Mesendoderm (in vitro differentiated cells): ENCODE data around the gene HLCS.

Source experiments
- DNase-seq: peaks from one replicate; pipeline ENCODE4 v3.0.0; 2013
- H2AK5ac ChIP-seq: 2 replicates; pipeline ENCODE4 v1.6.1; 2013; ENCODE audit warnings: low read length, inconsistent platforms
- H2BK120ac ChIP-seq: 2 replicates; pipeline ENCODE4 v1.6.1; 2013; ENCODE audit warnings: low read depth, mild to moderate bottlenecking, low read length, moderate library complexity, mixed read lengths
- H2BK15ac ChIP-seq: replicated peaks from 2 replicates; pipeline ENCODE4 v1.6.1; 2013; ENCODE audit warnings: low read depth, mild to moderate bottlenecking, moderate library complexity
- H2BK5ac ChIP-seq: 2 replicates; pipeline ENCODE4 v1.6.1; 2013; ENCODE audit warnings: low read length, inconsistent platforms
- H3K18ac ChIP-seq: 2 replicates; pipeline ENCODE4 v1.6.1; 2013; ENCODE audit warnings: mild to moderate bottlenecking, low read length, mixed read lengths
- H3K23ac ChIP-seq: one replicate; pipeline ENCODE4 v1.6.1; 2013; ENCODE audit warnings: low read length
- H3K27ac ChIP-seq: 2 replicates; pipeline ENCODE4 v1.5.1; 2013; ENCODE audit warnings: low read depth, mild to moderate bottlenecking, inconsistent platforms, low read length, moderate library complexity
- H3K27me3 ChIP-seq: 2 replicates; pipeline ENCODE4 v1.6.1; 2013; ENCODE audit warnings: low read length, control low read depth, mild to moderate bottlenecking, inconsistent platforms; ENCODE audit not compliant: insufficient read depth, poor library complexity
- H3K36me3 ChIP-seq: 2 replicates; pipeline ENCODE4 v1.6.1; 2013; ENCODE audit warnings: low read length, inconsistent platforms; ENCODE audit not compliant: control insufficient read depth, insufficient read depth
- H3K4ac ChIP-seq: one replicate; pipeline ENCODE4 v1.6.1; 2013; ENCODE audit warnings: low read depth, mild to moderate bottlenecking, low read length, moderate library complexity
- H3K4me1 ChIP-seq: 2 replicates; pipeline ENCODE4 v1.6.1; 2013; ENCODE audit warnings: low read depth, low read length, inconsistent platforms; ENCODE audit not compliant: control insufficient read depth
- H3K4me2 ChIP-seq: 2 replicates; pipeline ENCODE4 v1.6.1; 2013; ENCODE audit warnings: low read length
- H3K4me3 ChIP-seq: 2 replicates; pipeline ENCODE4 v1.5.1; 2013; ENCODE audit warnings: mild to moderate bottlenecking, low read length
- H3K56ac ChIP-seq: one replicate; pipeline ENCODE4 v1.6.1; 2013; ENCODE audit warnings: low read length
- H3K79me1 ChIP-seq: 2 replicates; pipeline ENCODE4 v1.6.1; 2013; ENCODE audit warnings: low read length, inconsistent platforms
- H3K79me2 ChIP-seq: 2 replicates; pipeline ENCODE4 v1.6.1; 2013; ENCODE audit warnings: mild to moderate bottlenecking, low read length; ENCODE audit not compliant: control insufficient read depth, insufficient read depth
- H3K9ac ChIP-seq: 2 replicates; pipeline ENCODE4 v1.6.1; 2013; ENCODE audit warnings: low read length, inconsistent platforms
- H4K5ac ChIP-seq: one replicate; pipeline ENCODE4 v1.6.1; 2013; ENCODE audit warnings: low read length
- H4K8ac ChIP-seq: one replicate; pipeline ENCODE4 v1.6.1; 2013; ENCODE audit warnings: low read depth, mild to moderate bottlenecking, control low read depth, low read length, moderate library complexity
- WGBS: extraction: QIAGEN DNeasy Blood & Tissue Kit; methylation state at CpG from one replicate; pipeline ENCODE4 v1.1.7; 2013; ENCODE audit warnings: low lambda C conversion rate, missing lambda C conversion rate; ENCODE audit not compliant: insufficient coverage; ENCODE audit errors: extremely low coverage; 5-methylcytosine and 5-hydroxymethylcytosine counted together

HLCS gene

GRCh38 chr21:36927719-36928117 is 38.8 kb downstream of the HLCS start:
- H3K23ac ChIP-seq, result no peak overlapping the region
- no peak overlapping the region for H3K9ac ChIP-seq
- no peak overlapping the region for H2AK5ac ChIP-seq
- H2BK120ac ChIP-seq, result no peak overlapping the region
- no peak overlapping the region for H3K4me3 ChIP-seq
- no peak overlapping the region for H3K56ac ChIP-seq
- H2BK15ac ChIP-seq, result no peak overlapping the region
- no peaks in the 10 kb centered on the region for H3K36me3 ChIP-seq
- no peak overlapping the region for H3K4me2 ChIP-seq
- no peak overlapping the region for H3K27ac ChIP-seq
- H3K27me3 ChIP-seq, result no peaks in the 10 kb centered on the region
- no peaks in the 10 kb centered on the region for H3K79me1 ChIP-seq
- H3K4ac ChIP-seq, result no peak overlapping the region
- no peaks in the 10 kb centered on the region for H3K79me2 ChIP-seq
- H4K8ac ChIP-seq, result no peak overlapping the region
- peak; percentile 79 for DNase-seq
- WGBS, result no CpG with 5 or more reads among the region's 4 CpGs
- H3K18ac ChIP-seq, result no peak overlapping the region
- no peaks in the 10 kb centered on the region for H3K4me1 ChIP-seq
- H2BK5ac ChIP-seq, result no peak overlapping the region
- H4K5ac ChIP-seq, result no peak overlapping the region

GRCh38 chr21:36926989-36927718 is 39.3 kb downstream of the HLCS start:
- no CpG with 5 or more reads among the region's 17 CpGs for WGBS

DNA sequence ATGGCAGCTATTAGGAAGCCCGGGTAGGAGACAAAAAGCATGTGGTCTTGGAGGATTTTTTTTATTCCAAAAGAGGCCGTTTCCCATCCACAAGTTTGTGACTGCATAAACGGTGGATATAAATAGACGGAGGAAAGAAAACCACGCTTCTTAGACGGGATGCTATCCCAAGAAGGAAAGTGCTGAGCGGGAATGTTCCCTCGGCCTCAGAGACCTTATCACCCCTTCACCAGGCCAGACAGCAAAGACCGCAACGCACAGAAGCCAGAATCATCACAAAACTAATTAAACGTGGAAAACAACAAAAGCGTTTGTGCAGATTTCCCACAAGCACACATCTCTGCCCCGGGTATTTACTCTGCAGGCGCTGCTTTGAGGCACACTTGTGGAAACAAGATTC is 43.2 kb downstream of the HLCS start:
- no peak overlapping the region for H2BK5ac ChIP-seq
- no peak overlapping the region for H3K23ac ChIP-seq
- H3K4me3 ChIP-seq, result no peak overlapping the region
- H2AK5ac ChIP-seq, result no peak overlapping the region
- H3K79me2 ChIP-seq, result no peaks in the 10 kb centered on the region
- no peak overlapping the region for H3K27ac ChIP-seq
- H3K27me3 ChIP-seq, result no peaks in the 10 kb centered on the region
- H4K5ac ChIP-seq, result no peak overlapping the region
- no peaks in the 10 kb centered on the region for H3K4me1 ChIP-seq
- H3K18ac ChIP-seq, result no peak overlapping the region
- no peaks in the 10 kb centered on the region for H3K36me3 ChIP-seq
- H3K4me2 ChIP-seq, result no peak overlapping the region
- no peak overlapping the region for H3K4ac ChIP-seq
- no peak overlapping the region for H3K9ac ChIP-seq
- DNase-seq, result no peak
- no peak overlapping the region for H2BK120ac ChIP-seq
- no peak overlapping the region for H2BK15ac ChIP-seq
- no peak overlapping the region for H3K56ac ChIP-seq
- H3K79me1 ChIP-seq, result no peaks in the 10 kb centered on the region
- no CpG with 5 or more reads among the region's 14 CpGs for WGBS
- no peak overlapping the region for H4K8ac ChIP-seq

More at GRCh38 chr21:36926989-36927718, 39.3 kb downstream of the HLCS start:
- Histone ChIP-seq H3K9ac (no peak overlapping the region), H4K8ac (no peak overlapping the region), H3K56ac (no peak overlapping the region), H3K4me2 (no peak overlapping the region), H3K27me3 (no peaks in the 10 kb centered on the region), H3K23ac (no peak overlapping the region), H3K18ac (no peak overlapping the region), H3K79me1 (no peaks in the 10 kb centered on the region), H3K4ac (no peak overlapping the region), H3K27ac (no peak overlapping the region), H2AK5ac (no peak overlapping the region), H2BK120ac (no peak overlapping the region), H4K5ac (no peak overlapping the region), H2BK5ac (no peak overlapping the region), H3K79me2 (no peaks in the 10 kb centered on the region), H2BK15ac (no peak overlapping the region), H3K4me3 (no peak overlapping the region), H3K36me3 (no peaks in the 10 kb centered on the region), H3K4me1 (no peaks in the 10 kb centered on the region)
- DNase-seq, result no peak

GRCh38 chr21:36922861-36923260 is 43.6 kb downstream of the HLCS start:
- H3K18ac ChIP-seq, result no peak overlapping the region
- H4K5ac ChIP-seq, result no peak overlapping the region
- DNase-seq, result no peak
- H3K4me2 ChIP-seq, result no peak overlapping the region
- no peaks in the 10 kb centered on the region for H3K27me3 ChIP-seq
- H3K4me3 ChIP-seq, result no peak overlapping the region
- no peak overlapping the region for H3K56ac ChIP-seq
- no peak overlapping the region for H2BK15ac ChIP-seq
- WGBS, result no CpG with 5 or more reads among the region's 18 CpGs
- H3K4ac ChIP-seq, result no peak overlapping the region
- no peak overlapping the region for H4K8ac ChIP-seq
- no peak overlapping the region for H3K27ac ChIP-seq
- no peak overlapping the region for H2AK5ac ChIP-seq
- no peaks in the 10 kb centered on the region for H3K36me3 ChIP-seq
- H3K4me1 ChIP-seq, result no peaks in the 10 kb centered on the region
- no peak overlapping the region for H2BK120ac ChIP-seq
- no peaks in the 10 kb centered on the region for H3K79me2 ChIP-seq
- no peak overlapping the region for H3K23ac ChIP-seq
- no peak overlapping the region for H3K9ac ChIP-seq
- no peaks in the 10 kb centered on the region for H3K79me1 ChIP-seq
- H2BK5ac ChIP-seq, result no peak overlapping the region

DNA sequence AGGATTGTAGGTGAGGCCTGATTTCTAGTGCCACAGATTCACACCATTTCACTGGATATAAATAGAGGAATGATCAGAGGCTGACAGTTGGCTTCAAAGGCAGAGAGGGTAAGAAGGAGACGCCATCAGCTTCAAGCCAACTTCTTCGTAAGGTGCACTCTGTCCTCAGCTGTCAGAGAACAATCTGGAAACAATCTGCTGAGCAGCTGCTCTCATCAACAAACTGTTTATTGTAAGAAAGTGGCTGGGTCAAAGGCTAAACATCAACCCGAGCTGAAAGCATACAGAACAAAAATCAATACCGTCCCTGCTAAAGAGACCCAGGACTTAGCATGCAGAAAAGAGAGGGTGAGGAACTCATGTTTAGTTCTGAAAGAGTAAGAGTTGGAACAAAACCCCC is 48.2 kb downstream of the HLCS start:
- Histone ChIP-seq H2BK120ac (no peak overlapping the region), H3K79me1 (no peaks in the 10 kb centered on the region), H4K5ac (no peak overlapping the region), H3K79me2 (no peaks in the 10 kb centered on the region), H3K4me3 (no peak overlapping the region), H3K18ac (no peak overlapping the region), H3K36me3 (no peaks in the 10 kb centered on the region), H4K8ac (no peak overlapping the region), H2BK15ac (no peak overlapping the region), H3K56ac (no peak overlapping the region), H3K9ac (no peak overlapping the region), H3K4me1 (no peaks in the 10 kb centered on the region), H2BK5ac (no peak overlapping the region), H3K4me2 (no peak overlapping the region), H3K27me3 (no peaks in the 10 kb centered on the region), H3K4ac (no peak overlapping the region), H2AK5ac (no peak overlapping the region), H3K27ac (no peak overlapping the region), H3K23ac (no peak overlapping the region)
- DNase-seq, result no peak
- no CpG with 5 or more reads among the region's 4 CpGs for WGBS
